ENCODE results near the gene AOC3.
"Not testable (repeated sequence)": the region's sequence is repeated elsewhere in the genome, so short reads cannot be mapped to it uniquely, and the experiment has no call there.

The AOC3 gene

DNA sequence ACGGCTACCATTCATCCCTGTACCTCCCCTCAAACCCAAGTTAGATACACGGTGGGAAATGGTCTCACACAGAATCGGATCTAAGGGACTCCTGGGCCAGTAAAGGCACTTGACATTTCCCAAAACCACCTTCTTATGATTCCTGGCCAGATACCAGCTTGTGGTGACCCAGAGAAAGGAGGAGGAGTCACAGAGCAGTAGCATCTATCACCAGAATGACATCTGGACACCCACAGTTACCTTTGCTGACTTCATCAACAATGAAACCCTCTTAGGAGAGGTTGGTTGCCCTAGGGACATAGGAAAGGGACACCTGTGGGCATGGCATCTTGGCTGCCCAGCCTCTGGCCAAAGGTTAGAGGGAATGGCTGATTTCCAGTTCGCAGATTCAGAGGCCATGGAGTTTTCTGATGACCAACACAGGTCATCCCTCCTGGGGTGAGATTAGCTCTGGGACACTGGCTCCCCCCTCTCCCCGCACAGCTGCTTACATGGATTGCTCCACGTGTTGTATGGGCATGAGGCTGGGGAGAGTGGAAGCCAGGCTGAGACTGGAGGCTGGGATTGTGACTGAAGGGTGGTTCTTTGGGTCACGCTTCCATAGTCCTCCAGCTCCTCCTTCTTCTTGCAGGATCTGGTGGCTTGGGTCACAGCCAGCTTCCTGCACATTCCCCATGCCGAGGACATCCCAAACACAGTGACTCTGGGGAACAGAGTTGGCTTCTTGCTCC, 1.4 kb upstream of the AOC3 start:
- H3K4me3 Mint-ChIP-seq = no peak overlapping the region

GRCh38 chr17:42851371-42852240, 607 bp downstream of the AOC3 start:
- not testable (repeated sequence) for ATAC-seq (ENCODE audit: low read depth); H3K9me3 Mint-ChIP-seq; H3K27ac Mint-ChIP-seq; H3K4me3 Mint-ChIP-seq; H3K36me3 Mint-ChIP-seq; H3K4me1 Mint-ChIP-seq; H3K27me3 Mint-ChIP-seq; DNase-seq (ENCODE audit: low spot score in 2 of 2)

More for the DNA sequence above, 1.4 kb upstream of the AOC3 start:
- Mint-ChIP-seq H3K27ac (no peak overlapping the region), H3K36me3 (no peaks in the 10 kb centered on the region), H3K27me3 (peaks cover 2% of the 10 kb centered on the region), H3K4me1 (peaks cover 2% of the 10 kb centered on the region), H3K9me3 (no peaks in the 10 kb centered on the region)
- ATAC-seq (ENCODE audit: low read depth) (no peak), DNase-seq (ENCODE audit: low spot score in 2 of 2) (no peak)

- H3K27ac Mint-ChIP-seq = no peak overlapping the region
- no peaks in the 10 kb centered on the region for H3K9me3 Mint-ChIP-seq
- peaks cover 4% of the 10 kb centered on the region for H3K27me3 Mint-ChIP-seq
- no peaks in the 10 kb centered on the region for H3K4me1 Mint-ChIP-seq
- ATAC-seq (ENCODE audit: low read depth) = no peak
- H3K4me3 Mint-ChIP-seq = no peak overlapping the region
- H3K36me3 Mint-ChIP-seq = no peaks in the 10 kb centered on the region
- DNase-seq (ENCODE audit: low spot score in 2 of 2) = no peak
Measured at GRCh38 chr17:42852351-42852750, 1.4 kb downstream of the AOC3 start.

GRCh38 chr17:42853004-42853403, 2.0 kb downstream of the AOC3 start:
- DNase-seq (ENCODE audit: low spot score in 2 of 2) (no peak), ATAC-seq (ENCODE audit: low read depth) (no peak)
- no peaks in the 10 kb centered on the region for H3K9me3 Mint-ChIP-seq
- H3K36me3 Mint-ChIP-seq = no peaks in the 10 kb centered on the region
- H3K27me3 Mint-ChIP-seq = peaks cover 4% of the 10 kb centered on the region
- no peaks in the 10 kb centered on the region for H3K4me1 Mint-ChIP-seq
- no peak overlapping the region for H3K4me3 Mint-ChIP-seq
- H3K27ac Mint-ChIP-seq = no peak overlapping the region

DNA sequence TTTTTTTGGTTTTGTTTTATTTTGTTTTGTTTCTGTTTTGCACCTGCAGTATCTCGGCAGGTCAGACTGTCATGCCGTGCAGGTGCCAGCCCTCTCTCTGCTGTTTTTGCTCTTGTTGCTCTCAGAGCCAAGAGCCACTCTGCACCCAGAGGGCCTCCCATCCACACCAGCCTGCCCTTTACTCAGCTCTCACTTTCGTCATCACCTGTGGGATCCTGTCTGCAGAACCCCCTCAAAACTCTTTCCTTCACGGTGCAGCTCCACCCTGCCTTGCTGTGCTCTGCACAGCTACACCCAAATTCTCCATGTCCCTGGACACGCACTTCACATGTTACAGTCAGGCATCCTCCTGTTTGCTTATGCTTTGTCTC, 2.6 kb downstream of the AOC3 start:
- DNase-seq (ENCODE audit: low spot score in 2 of 2) (no peak), ATAC-seq (ENCODE audit: low read depth) (no peak)
- Mint-ChIP-seq H3K36me3 (no peaks in the 10 kb centered on the region), H3K4me3 (no peak overlapping the region), H3K9me3 (no peaks in the 10 kb centered on the region), H3K27ac (no peak overlapping the region), H3K4me1 (no peaks in the 10 kb centered on the region), H3K27me3 (peaks cover 5% of the 10 kb centered on the region)

DNA sequence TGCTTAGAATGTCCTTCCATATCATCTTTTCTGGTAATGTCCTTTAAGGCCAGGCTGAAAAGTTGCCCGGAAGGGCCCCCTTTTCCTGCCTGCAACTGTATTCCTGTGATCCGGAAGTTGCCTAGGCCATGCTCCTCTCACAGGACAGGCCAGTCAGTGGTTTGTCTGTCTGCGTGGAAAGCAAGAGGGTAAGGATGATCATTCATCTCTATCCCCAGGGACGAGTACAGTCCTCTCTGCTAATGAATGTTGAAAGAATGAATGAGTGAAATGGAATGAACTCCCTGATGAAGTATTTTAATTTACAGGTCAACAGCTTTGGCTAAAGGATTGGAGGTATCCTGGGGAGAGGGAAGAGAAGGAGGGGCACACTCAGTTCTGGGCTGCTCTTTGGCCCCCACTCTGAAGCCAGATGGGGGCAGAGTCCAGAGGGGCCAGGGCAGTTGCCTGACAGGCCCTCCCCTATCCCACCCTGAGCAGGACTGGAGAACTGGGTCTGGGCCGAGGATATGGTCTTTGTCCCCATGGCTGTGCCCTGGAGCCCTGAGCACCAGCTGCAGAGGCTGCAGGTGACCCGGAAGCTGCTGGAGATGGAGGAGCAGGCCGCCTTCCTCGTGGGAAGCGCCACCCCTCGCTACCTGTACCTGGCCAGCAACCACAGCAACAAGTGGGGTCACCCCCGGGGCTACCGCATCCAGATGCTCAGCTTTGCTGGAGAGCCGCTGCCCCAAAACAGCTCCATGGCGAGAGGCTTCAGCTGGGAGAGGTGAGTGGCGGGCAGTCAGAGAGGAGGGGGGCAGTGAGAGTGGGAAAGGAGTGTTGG, 3.2 kb downstream of the AOC3 start:
- ATAC-seq (ENCODE audit: low read depth) (no peak), DNase-seq (ENCODE audit: low spot score in 2 of 2) (no peak)
- Mint-ChIP-seq H3K36me3 (no peaks in the 10 kb centered on the region), H3K4me1 (no peaks in the 10 kb centered on the region), H3K27ac (no peak overlapping the region), H3K9me3 (no peaks in the 10 kb centered on the region), H3K4me3 (no peak overlapping the region), H3K27me3 (peaks cover 5% of the 10 kb centered on the region)

- no peak for DNase-seq (ENCODE audit: low spot score in 2 of 2)
- no peak overlapping the region for H3K27ac Mint-ChIP-seq
- no peaks in the 10 kb centered on the region for H3K36me3 Mint-ChIP-seq
- H3K4me1 Mint-ChIP-seq = no peaks in the 10 kb centered on the region
- H3K27me3 Mint-ChIP-seq = peaks cover 5% of the 10 kb centered on the region
- no peak overlapping the region for H3K4me3 Mint-ChIP-seq
- no peak for ATAC-seq (ENCODE audit: low read depth)
- no peaks in the 10 kb centered on the region for H3K9me3 Mint-ChIP-seq
Measured at GRCh38 chr17:42855048-42855596, 4.1 kb downstream of the AOC3 start.

GRCh38 chr17:42856093-42856492, 5.1 kb downstream of the AOC3 start:
- H3K27me3 Mint-ChIP-seq, H3K4me1 Mint-ChIP-seq: not testable (repeated sequence)

DNA sequence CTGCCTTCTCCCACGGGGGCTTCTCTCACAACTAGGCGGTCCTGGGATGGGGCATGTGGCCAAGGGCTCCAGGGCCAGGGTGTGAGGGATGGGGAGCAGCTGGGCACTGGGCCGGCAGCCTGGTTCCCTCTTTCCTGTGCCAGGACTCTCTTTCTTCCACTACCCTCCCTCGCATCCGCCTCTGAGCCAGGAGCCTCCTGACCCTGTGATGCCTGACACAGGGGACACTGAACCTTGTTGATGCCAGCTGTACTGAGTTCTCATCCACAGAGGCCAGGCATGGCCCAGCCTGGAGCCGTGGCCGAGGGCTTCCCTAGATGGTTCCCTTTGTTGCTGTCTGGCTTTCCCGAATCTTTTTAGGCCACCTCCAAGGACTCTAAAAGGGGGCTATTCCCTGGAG, 5.5 kb downstream of the AOC3 start:
- not testable (repeated sequence) for H3K27ac Mint-ChIP-seq; H3K4me3 Mint-ChIP-seq; ATAC-seq (ENCODE audit: low read depth); H3K4me1 Mint-ChIP-seq; H3K9me3 Mint-ChIP-seq; DNase-seq (ENCODE audit: low spot score in 2 of 2); H3K27me3 Mint-ChIP-seq; H3K36me3 Mint-ChIP-seq

More at GRCh38 chr17:42856093-42856492, 5.1 kb downstream of the AOC3 start:
- H3K27ac Mint-ChIP-seq; H3K9me3 Mint-ChIP-seq; DNase-seq (ENCODE audit: low spot score in 2 of 2); H3K4me3 Mint-ChIP-seq; H3K36me3 Mint-ChIP-seq; ATAC-seq (ENCODE audit: low read depth): not testable (repeated sequence)

DNA sequence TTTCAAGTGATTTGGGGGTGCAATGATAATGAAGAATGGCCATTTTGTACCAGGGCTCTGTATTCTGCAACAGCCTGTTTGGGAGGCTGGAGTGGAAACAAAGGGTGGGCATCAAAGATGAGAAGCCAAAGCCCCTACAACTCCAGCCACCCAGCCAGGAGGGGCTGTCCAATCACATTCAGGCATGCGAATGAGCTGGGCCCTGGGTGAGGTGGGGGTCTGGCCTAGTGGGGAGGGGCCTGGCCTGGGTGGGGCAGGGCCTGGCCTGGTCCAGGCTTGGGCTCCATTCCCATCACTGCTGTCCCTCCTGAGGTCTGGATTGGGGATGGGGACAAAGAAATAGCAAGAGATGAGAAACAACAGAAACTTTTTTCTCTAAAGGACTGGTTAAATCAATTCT, 6.4 kb downstream of the AOC3 start:
- H3K27me3 Mint-ChIP-seq = peaks cover 7% of the 10 kb centered on the region
- DNase-seq (ENCODE audit: low spot score in 2 of 2) = no peak
- H3K9me3 Mint-ChIP-seq = no peaks in the 10 kb centered on the region
- no peak overlapping the region for H3K4me3 Mint-ChIP-seq
- ATAC-seq (ENCODE audit: low read depth) = no peak
- no peak overlapping the region for H3K27ac Mint-ChIP-seq
- H3K36me3 Mint-ChIP-seq = no peaks in the 10 kb centered on the region
- no peaks in the 10 kb centered on the region for H3K4me1 Mint-ChIP-seq

DNA sequence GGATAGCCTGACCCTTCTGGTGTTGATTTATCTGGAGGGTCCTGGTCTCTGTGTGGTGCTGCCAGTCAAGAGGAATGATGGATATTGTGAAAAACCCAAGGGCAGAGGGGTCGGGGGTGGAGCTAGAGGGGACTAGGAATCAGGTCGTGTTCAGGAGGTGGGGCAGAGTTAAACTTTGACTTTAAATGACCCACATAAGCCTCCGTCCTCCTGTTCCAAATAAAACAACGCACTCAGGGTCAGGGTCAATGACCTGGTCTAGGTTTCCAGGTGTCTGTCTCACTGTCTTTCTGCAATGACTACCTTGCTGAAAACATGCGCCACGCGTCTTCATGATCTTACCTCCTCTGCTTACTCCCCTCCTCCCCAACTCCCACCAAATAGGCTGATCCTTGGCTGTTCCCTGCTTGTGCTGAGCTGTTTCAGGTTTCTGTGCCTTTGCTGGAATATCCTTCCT, 14.7 kb downstream of the AOC3 start:
- Mint-ChIP-seq H3K9me3 (peaks cover 4% of the 10 kb centered on the region), H3K4me3 (no peak overlapping the region), H3K27ac (no peak overlapping the region), H3K27me3 (peaks cover 15% of the 10 kb centered on the region), H3K4me1 (no peaks in the 10 kb centered on the region), H3K36me3 (peaks cover 5% of the 10 kb centered on the region)
- DNase-seq (ENCODE audit: low spot score in 2 of 2) = no peak
- ATAC-seq (ENCODE audit: low read depth) = no peak

- peaks cover 13% of the 10 kb centered on the region for H3K27me3 Mint-ChIP-seq
- peaks cover 4% of the 10 kb centered on the region for H3K9me3 Mint-ChIP-seq
- no peak overlapping the region for H3K27ac Mint-ChIP-seq
- DNase-seq (ENCODE audit: low spot score in 2 of 2) (no peak), ATAC-seq (ENCODE audit: low read depth) (no peak)
- no peaks in the 10 kb centered on the region for H3K4me1 Mint-ChIP-seq
- no peak overlapping the region for H3K4me3 Mint-ChIP-seq
- H3K36me3 Mint-ChIP-seq = peaks cover 5% of the 10 kb centered on the region
Measured at GRCh38 chr17:42866216-42866615, 15.2 kb downstream of the AOC3 start.

- H3K4me3 Mint-ChIP-seq = no peak overlapping the region
- H3K9me3 Mint-ChIP-seq = peaks cover 6% of the 10 kb centered on the region
- DNase-seq (ENCODE audit: low spot score in 2 of 2) (no peak), ATAC-seq (ENCODE audit: low read depth) (no peak)
- H3K36me3 Mint-ChIP-seq = peaks cover 8% of the 10 kb centered on the region
- H3K27me3 Mint-ChIP-seq = peaks cover 18% of the 10 kb centered on the region
- H3K4me1 Mint-ChIP-seq = peaks cover 2% of the 10 kb centered on the region
- H3K27ac Mint-ChIP-seq = no peak overlapping the region
Measured at GRCh38 chr17:42866631-42867575, 15.9 kb downstream of the AOC3 start.

All from memory B cell (primary cell).